Spleen (tissue), 11 donors: ENCODE data around the gene SNCB. TPM values are rescaled to one million over a fixed set of nuclear protein-coding genes. Genes with fewer than 3 reads are reported as not detected.
A peak's percentile ranks its signal among the peaks of the same experiment; 100 is the strongest.

Source experiments
- DNase-seq: peaks from one replicate; pipeline ENCODE4 v3.0.0-alpha.2; 2020
- H3K27ac ChIP-seq, 8 donors: fragments of 200-600 bp; sonication (generic) in 7 of 8; 1 replicate in 4 of 8; 2 replicates in 4 of 8; pipeline versions ENCODE4 v1.5.0 to v1.8.0; 2016 to 2021; ENCODE audit warnings: inconsistent platforms in 4 of 8, mild to moderate bottlenecking in 4 of 8, moderate library complexity in 1 of 8
- H3K27me3 ChIP-seq, 7 donors: fragments of 200-600 bp; sonication (generic) in 6 of 7; replicated peaks in 1 of 7; 1 replicate in 4 of 7; 2 replicates in 3 of 7; pipeline versions ENCODE4 v1.5.0 to v1.8.0; 2016 to 2021; ENCODE audit warnings: inconsistent platforms in 3 of 7, mild to moderate bottlenecking in 1 of 7
- H3K36me3 ChIP-seq, 6 donors: fragments of 200-600 bp; sonication (generic) in 5 of 6; 1 replicate in 4 of 6; 2 replicates in 2 of 6; pipeline versions ENCODE4 v1.5.0 to v1.8.0; 2016 to 2021; ENCODE audit warnings: inconsistent platforms in 2 of 6
- H3K4me1 ChIP-seq, 6 donors: fragments of 200-600 bp; sonication (generic) in 5 of 6; 1 replicate in 3 of 6; 2 replicates in 3 of 6; pipeline versions ENCODE4 v1.5.0 to v1.8.0; 2016 to 2021; ENCODE audit warnings: inconsistent platforms in 3 of 6
- H3K4me3 ChIP-seq, 8 donors: fragments of 200-600 bp; sonication (generic) in 7 of 8; 1 replicate in 4 of 8; 2 replicates in 4 of 8; pipeline versions ENCODE4 v1.5.0 to v1.8.0; 2016 to 2021; ENCODE audit warnings: inconsistent platforms in 4 of 8, mild to moderate bottlenecking in 4 of 8, moderate library complexity in 2 of 8
- H3K9me3 ChIP-seq, 8 donors: fragments of 200-600 bp; sonication (generic) in 7 of 8; 1 replicate in 4 of 8; 2 replicates in 4 of 8; pipeline versions ENCODE4 v1.5.0 to v1.8.0; 2016 to 2021; ENCODE audit warnings: inconsistent platforms in 4 of 8
- CTCF ChIP-seq, 11 experiments: fragments of 200-600 bp in 7 of 11; fragments of 450-650 bp in 4 of 11; sonication (generic) in 4 of 11; IDR thresholded peaks in 8 of 11; conservative IDR thresholded peaks in 3 of 11; 1 replicate in 7 of 11; 2 replicates in 4 of 11; pipeline versions ENCODE4 v1.4.0 to v1.8.0; 2016 to 2021; ENCODE audit warnings: antibody characterized with exemption in 11 of 11, inconsistent platforms in 4 of 11, mild to moderate bottlenecking in 1 of 11
- POLR2A ChIP-seq, 3 donors: fragments of 450-650 bp; IDR thresholded peaks; one replicate each; pipeline ENCODE4 v1.5.1; 2017; ENCODE audit warnings: antibody characterized with exemption in 3 of 3, mild to moderate bottlenecking in 1 of 3
- POLR2AphosphoS5 ChIP-seq, 3 donors: sonication (generic); formaldehyde crosslinking; IDR thresholded peaks; one replicate each; pipeline ENCODE4 v1.5.1; 2017; ENCODE audit warnings: antibody characterized with exemption in 3 of 3
- WGBS, 5 donors: extraction: QIAGEN DNeasy Blood & Tissue Kit in 3 of 5; methylation state at CpG; one replicate each; pipeline versions ENCODE4 v1.1.5 to v1.1.7; 2013 to 2018; 5-methylcytosine and 5-hydroxymethylcytosine counted together
- intact Hi-C: fragments of 100-400 bp; cut with DNase I; formaldehyde crosslinking; loops from one replicate; pipeline ENCODE4 v1.15.0; 2023; ENCODE audit warnings: low total_unique reads
- polyA plus RNA-seq, 3 donors: library from polyadenylated mRNA; stranded (reverse); fragments of 200-250 nt; gene quantifications; one replicate each; pipeline ENCODE4 v1.2.1, GENCODE V29; 2013
- total RNA-seq, 7 donors: library from RNA; depleted of rRNA in 3 of 7; stranded (reverse); fragments of >200 nt in 3 of 7; fragmentation: NEBNext Ultra II Directional in 4 of 7; extraction: Animal tissue kit (Norgen Biotek cat#: 25700) in 4 of 7; gene quantifications; one replicate each; pipeline versions ENCODE4 v1.1.0 to v1.2.1, GENCODE V29; 2016 to 2021
- donor health status: healthy with polysubstance abuse.
- donor health status: DM: no; HTN: no; CAD: no; lungs with moderate emphysema.
- donor health status: DM: no; HTN: no; CAD: no.
- donor health status: Bipolar disorder and iron deficiency.
- donor health status: healthy.
- donor health status: DM: no; HTN: no; CAD: no.
- donor health status: DM: yes; HTN: yes; CAD: no.

The SNCB gene
- total and polyA plus RNA-seq, 10 donors = 0.19 to 0.41 (median 0.33) TPM; not detected in 7

- Histone ChIP-seq H3K4me1 (peaks cover 12 to 48% (median 25%) of the 10 kb centered on the region in 6 donors), H3K4me3 (no peak overlapping the region), H3K9me3 (no peaks in the 10 kb centered on the region), H3K27me3 (peaks cover 8 to 80% (median 37%) of the 10 kb centered on the region in 7 donors), H3K27ac (no peak overlapping the region), H3K36me3 (no peaks in the 10 kb centered on the region)
- WGBS, 5 donors = 8 to 19% (median 12%) methylated on average over 6 of the region's 6 CpGs
- DNase-seq = no peak
- intact Hi-C loops = no loop called here
- TF ChIP-seq POLR2AphosphoS5 (IDR thresholded peaks at IDR 0.05) (no peak), CTCF (IDR thresholded peaks at IDR 0.05 in 8 of 11, conservative IDR thresholded peaks at IDR 0.05 in 3 of 11) (no peak), POLR2A (IDR thresholded peaks at IDR 0.05) (no peak)
Observed at GRCh38 chr5:176633598-176633997, 3.3 kb upstream of the SNCB start.

GRCh38 chr5:176632745-176633144 is 2.4 kb upstream of the SNCB start:
- Histone ChIP-seq H3K27ac (no peak overlapping the region), H3K36me3 (no peaks in the 10 kb centered on the region), H3K9me3 (no peaks in the 10 kb centered on the region), H3K4me3 (no peak overlapping the region), H3K4me1 (peaks cover 12 to 48% (median 25%) of the 10 kb centered on the region in 6 donors), H3K27me3 (peaks cover 8 to 89% (median 42%) of the 10 kb centered on the region in 7 donors)
- DNase-seq = no peak
- 72 to 91% (median 82%) methylated on average over 2 of the region's 2 CpGs for WGBS, 5 donors
- TF ChIP-seq POLR2AphosphoS5 (IDR thresholded peaks at IDR 0.05) (no peak), CTCF (IDR thresholded peaks at IDR 0.05 in 8 of 11, conservative IDR thresholded peaks at IDR 0.05 in 3 of 11) (no peak), POLR2A (IDR thresholded peaks at IDR 0.05) (no peak)
- intact Hi-C loops = no loop called here

GRCh38 chr5:176631383-176632200 is 1.3 kb upstream of the SNCB start:
- H3K9me3 ChIP-seq = no peaks in the 10 kb centered on the region
- DNase-seq = no peak
- no peak for TF ChIP-seq POLR2A (IDR thresholded peaks at IDR 0.05)
- TF ChIP-seq POLR2AphosphoS5 (IDR thresholded peaks at IDR 0.05) = no peak
- no peak for TF ChIP-seq CTCF (IDR thresholded peaks at IDR 0.05 in 8 of 11, conservative IDR thresholded peaks at IDR 0.05 in 3 of 11)
- H3K27me3 ChIP-seq = peaks cover 8 to 100% (median 42%) of the 10 kb centered on the region in 7 donors
- WGBS, 5 donors = 75 to 83% (median 80%) methylated on average over 7 of the region's 7 CpGs
- intact Hi-C loops = no loop called here
- H3K4me3 ChIP-seq = no peak overlapping the region
- no peak overlapping the region for H3K27ac ChIP-seq
- H3K4me1 ChIP-seq = peaks cover 12 to 48% (median 25%) of the 10 kb centered on the region in 6 donors
- no peaks in the 10 kb centered on the region for H3K36me3 ChIP-seq

GRCh38 chr5:176630681-176631222 is 418 bp upstream of the SNCB start:
- H3K27ac ChIP-seq = no peak overlapping the region
- no peaks in the 10 kb centered on the region for H3K9me3 ChIP-seq
- TF ChIP-seq POLR2A (IDR thresholded peaks at IDR 0.05) (no peak), POLR2AphosphoS5 (IDR thresholded peaks at IDR 0.05) (no peak), CTCF (IDR thresholded peaks at IDR 0.05 in 8 of 11, conservative IDR thresholded peaks at IDR 0.05 in 3 of 11) (no peak)
- no peak for DNase-seq
- H3K4me1 ChIP-seq = peaks cover 12 to 48% (median 25%) of the 10 kb centered on the region in 6 donors
- intact Hi-C loops = no loop called here
- H3K27me3 ChIP-seq = peaks cover 8 to 100% (median 42%) of the 10 kb centered on the region in 7 donors
- H3K36me3 ChIP-seq = no peaks in the 10 kb centered on the region
- H3K4me3 ChIP-seq = peak overlapping the region; percentile 21 to 70 (median 34)
- whole genome bisulfite sequencing, 5 donors = 4 to 13% (median 10%) methylated on average over 20 of the region's 20 CpGs
